ENCODE results near the gene FNDC10.
"Not testable (repeated sequence)": the region's sequence is repeated elsewhere in the genome, so short reads cannot be mapped to it uniquely, and the experiment has no call there.

The FNDC10 gene

DNA sequence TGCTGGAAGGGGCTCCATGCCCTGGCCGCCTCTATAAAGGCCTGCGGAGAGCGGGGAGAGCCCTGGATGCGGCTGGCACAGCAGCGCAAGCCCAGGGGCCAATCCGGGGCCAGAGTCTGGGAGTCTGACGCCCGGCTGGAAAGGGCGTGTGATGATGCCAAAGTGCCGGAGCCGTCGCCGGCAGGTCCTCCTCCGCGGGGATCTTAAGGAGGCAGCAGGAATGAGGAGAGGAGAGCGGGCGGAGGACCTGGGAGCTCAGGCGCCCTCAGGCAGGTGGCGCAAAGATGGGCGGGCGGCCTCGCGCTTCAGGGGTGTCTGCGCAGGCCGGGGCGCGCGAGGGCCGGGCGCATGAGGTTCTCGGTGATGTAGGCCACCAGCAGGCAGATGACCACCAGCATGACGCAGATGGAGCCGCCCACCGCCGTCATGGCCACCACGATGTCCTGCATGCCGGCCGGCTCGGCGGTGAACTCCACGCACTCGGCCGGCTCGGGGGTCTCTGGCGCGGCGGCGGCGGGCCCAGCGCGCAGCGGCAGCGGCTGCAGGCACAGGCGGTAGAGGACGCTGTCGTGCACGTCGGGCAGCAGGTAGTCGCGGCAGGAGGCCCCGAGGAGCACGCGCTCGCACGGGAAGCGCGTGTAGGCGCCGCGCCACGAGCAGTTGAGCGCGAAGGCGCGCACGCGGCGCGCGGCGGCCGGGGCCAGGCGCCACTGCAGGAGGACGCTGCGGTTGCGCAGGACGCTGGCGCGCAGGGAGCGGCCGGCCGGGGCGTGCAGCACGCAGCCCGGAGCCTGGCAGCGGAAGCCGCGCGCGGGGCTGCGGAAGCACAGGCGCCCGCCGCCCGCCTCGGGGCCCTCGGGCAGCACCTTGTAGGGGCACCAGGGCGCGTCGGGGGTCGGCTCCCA is 653 bp downstream of the FNDC10 start:
- peak in 1 of 2 donors; percentile 23 for DNase-seq (ENCODE audit: low read depth in 2 of 2)

DNA sequence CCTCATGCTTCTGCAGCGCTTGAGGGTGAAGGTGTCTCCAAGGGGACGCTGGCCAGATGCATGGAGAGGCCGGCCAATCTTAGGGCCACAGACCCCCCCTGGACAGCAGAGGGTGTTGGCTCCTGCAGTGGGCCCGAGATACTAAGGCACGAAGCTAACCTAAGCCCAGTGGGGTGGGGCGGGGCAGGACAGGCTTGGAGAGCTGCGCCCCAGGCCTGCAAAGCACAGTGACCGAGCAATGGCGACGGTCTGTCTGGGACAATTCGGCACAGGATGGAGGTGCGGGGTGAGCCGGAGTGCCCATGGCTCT is 1.3 kb downstream of the FNDC10 start:
- DNase-seq (ENCODE audit: low read depth in 2 of 2), result no peak

DNA sequence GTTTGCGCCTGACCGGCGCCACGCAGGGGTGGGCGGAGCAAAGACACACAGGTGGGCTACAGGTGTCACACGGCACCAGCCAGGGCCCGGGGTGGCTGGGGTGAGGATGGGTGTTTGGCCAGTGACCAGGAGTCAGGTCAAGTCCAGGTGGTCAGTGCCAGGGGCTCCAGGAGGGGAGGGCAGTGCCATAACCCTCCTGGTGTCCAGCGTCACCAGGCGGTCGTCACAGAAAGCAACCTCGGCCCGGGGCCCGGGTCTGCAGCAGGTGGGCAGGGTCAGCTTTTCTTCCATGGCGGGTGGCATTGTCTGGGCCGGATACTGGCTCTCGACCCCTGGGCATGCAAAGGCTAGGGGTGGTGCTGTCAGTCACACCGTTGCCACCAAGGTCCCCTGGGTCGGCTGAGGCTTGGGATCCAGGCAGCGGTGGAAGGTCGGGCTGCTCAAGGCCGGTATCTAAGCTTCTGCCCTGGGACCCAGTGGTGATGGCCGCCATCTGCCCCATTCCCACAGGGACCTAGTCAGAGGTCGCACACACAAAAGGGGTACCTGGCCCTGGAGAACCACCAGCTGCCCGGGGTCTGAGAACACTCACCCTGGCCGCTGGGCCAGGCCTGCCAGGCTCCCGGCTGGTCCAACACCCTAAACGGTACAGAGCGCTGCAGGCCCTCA is 1.8 kb downstream of the FNDC10 start:
- DNase-seq (ENCODE audit: low read depth in 2 of 2), result no peak

DNA sequence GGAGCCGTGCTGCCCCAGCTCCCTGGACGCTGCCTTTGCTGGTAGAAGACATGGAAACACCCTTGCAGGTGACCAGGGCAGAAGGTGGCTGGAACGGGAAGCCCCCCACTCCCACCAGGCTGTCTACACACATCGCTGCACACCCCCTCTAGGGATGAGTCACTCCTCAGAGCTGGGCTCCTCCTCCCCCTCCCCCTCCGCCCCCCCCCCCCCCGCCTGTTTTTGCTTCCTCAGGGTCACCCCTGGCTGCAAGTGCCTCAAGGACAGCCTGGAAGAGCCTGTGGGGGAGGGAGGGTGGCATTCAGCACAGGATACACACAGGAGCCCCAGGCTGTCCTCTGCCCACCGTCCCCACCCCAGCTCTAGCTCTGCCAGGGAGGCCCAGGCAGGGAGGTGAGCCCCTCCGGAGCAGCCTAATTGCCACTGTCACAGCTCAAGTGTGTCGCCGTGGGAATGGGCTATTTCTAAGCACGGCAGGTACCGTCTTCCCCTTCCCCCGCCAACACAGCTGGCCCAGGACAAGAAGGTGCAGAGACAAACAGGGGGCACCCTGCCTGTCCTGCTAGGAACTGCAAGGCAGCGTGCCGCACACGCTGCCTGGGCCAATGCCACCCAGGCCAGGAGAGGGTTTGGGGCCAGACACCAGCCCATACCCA is 2.5 kb downstream of the FNDC10 start:
- DNase-seq (ENCODE audit: low read depth in 2 of 2), result no peak

DNA sequence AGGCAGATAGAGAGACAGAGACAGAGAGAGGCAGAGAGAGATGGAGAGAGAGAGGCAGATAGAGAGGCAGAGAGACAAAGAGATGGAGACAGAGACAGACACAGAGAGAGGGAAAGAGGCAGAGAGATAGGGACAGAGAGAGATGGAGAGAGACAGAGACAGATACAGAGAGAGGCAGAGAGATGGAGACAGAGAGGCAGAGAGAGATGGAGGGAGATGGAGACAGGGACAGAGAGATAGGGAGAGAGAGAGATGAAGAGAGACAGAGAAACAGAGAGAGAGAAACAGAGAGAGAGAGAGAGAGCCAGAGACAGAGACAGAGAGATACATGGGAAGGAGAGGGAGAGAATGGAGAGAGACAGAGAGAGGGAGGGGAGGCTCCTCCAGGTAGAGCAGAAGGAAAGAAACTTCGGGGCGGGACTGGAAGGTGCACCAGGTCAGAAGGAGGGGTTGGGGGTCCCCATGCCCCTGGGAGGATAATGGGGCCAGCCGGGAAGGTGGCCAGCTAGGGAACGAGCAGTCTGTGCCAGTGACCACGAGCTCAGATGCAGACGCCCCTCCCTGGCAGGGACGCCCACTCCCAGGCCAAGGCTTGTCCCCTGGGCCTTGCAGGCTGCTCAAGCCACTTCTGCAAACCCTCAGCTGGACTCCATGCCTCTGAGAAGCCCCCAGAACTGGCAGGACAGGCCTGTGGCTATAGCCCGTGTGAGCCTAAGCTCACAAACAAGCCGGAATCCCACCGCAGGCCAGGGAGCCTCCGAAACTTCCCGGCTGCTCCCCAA is 3.3 kb downstream of the FNDC10 start:
- no peak for DNase-seq (ENCODE audit: low read depth in 2 of 2)

DNA sequence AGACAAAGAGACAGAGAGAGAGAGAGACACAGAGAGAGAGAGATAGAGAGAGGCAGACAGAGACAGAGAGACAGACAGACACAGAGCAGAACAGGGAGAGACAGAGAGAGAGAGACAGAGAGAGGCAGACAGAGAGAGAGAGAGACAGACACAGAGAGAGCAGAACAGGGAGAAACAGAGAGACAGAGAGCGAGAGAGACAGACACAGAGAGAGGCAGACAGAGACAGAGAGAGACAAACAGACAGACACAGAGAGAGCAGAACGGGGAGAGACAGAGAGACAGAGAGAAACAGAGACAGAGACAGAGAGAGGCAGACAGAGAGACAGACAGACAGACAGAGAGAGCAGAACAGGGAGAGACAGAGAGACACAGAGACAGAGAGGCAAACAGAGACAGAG is 4.6 kb downstream of the FNDC10 start:
- not testable (repeated sequence) for DNase-seq (ENCODE audit: low read depth in 2 of 2)

DNA sequence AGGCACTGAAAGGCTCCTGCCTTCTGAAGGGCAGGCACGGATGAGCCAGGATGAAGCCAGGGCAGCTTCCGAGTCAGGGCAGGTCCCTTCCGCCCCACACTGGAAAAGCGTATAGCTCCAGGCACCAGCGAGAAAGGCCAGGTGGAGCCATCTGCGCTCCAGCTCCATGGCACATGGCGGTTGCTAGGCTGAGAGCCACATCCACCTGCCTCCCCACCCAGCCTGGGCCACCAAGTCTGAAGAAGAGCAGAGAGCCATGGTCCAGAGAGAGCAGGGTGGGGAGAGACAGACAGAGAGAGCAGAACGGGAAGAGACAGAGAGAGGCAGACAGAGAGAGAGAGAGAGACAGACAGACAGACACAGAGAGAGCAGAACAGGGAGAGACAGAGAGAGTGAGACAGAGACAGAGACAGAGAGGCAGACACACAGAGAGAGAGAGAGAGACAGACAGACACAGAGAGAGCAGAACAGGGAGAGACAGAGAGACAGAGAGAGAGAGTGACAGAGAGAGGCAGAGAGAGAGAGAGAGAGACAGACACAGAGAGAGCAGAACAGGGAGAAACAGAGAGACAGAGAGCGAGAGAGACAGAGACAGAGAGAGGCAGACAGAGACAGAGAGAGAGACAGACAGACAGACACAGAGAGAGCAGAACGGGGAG is 5.2 kb downstream of the FNDC10 start:
- no peak for DNase-seq (ENCODE audit: low read depth in 2 of 2)

DNA sequence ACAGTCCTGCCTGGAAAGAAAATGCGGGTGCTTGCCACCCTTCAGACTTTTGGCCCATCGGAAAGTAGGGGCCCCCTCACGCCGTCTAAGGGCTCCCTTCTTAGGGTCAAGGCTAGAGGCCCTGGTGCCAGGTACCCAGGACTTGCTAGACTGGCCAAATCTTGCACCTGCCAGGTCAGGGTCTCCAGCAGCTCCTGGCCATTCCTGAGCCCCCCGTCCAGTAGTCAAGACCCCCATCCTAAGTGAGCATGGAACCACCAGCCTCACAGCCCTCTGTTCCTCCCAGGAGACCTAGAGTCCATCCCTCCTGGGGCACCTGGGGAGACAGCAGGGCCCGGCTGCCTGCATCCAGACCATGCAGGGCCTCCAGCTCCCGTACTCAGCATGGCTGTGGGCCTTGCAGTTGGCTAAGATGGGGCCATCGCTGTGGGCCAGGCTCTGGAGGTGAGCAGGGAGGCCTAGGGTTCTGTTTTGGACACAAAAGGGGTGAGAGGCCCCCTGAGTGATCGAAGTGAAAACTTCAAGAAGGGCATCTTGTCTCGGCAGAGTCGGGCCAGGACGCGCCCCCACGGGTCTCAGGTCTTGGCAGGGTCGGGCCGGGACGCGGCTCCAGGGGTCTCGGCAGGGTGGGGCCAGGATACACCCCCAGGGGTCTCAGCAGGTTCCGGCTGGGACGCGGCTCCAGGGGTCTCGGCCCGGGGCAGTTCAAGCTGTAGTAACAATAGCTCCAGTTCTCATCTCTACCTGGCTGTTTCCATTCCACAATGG is 5.9 kb downstream of the FNDC10 start:
- DNase-seq (ENCODE audit: low read depth in 2 of 2), result no peak

DNA sequence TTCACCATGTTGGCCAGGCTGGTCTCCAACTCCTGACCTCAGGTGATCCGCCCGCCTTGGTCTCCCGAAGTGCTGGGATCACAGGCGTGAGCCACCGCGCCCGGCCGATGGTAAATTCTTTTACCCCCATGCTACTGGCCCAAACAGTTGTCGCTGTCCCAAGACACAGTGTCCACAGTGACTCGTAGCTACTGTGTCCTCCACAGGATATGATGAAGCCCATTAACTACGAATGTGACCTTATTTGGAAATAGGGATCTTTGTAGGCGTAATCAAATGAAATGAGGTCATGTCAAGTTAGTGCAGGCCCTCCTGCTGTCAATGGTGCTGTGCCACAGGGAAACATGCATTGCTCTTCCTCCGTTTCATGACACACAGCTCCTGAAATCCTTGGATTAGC is 8.5 kb downstream of the FNDC10 start:
- DNase-seq (ENCODE audit: low read depth in 2 of 2), result no peak

DNA sequence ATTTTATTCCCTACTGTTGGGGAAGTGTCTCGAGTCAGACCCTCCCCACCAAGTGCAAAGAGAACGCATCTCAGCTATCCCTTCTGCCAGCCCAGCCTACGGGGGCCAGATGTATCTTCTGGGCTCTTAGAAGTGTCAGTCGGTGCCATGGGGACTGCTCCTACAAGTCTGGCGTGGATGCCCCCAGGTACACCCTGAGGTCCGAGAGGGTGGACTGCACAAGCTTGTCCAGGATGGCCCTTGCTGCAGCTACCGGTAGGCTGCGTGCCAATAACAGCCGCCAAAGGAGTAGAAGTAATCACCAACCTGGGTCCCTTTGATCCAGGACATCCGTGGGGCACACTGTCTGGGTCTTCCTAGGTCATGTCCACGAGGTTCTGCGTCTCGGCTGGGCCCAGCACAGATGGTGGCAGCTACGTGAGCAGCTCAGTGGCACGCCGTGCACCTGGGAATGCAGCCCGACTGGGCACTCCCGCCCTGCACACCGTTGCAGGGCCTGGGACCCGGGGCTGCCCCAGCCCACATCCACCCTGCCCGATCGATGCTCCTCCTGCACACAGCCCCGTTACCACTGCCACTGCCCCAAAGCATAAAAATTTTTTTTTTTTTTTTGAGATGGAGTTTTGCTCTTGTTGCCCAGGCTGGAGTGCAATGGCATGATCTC is 16.5 kb downstream of the FNDC10 start:
- DNase-seq (ENCODE audit: low read depth in 2 of 2), result no peak

DNA sequence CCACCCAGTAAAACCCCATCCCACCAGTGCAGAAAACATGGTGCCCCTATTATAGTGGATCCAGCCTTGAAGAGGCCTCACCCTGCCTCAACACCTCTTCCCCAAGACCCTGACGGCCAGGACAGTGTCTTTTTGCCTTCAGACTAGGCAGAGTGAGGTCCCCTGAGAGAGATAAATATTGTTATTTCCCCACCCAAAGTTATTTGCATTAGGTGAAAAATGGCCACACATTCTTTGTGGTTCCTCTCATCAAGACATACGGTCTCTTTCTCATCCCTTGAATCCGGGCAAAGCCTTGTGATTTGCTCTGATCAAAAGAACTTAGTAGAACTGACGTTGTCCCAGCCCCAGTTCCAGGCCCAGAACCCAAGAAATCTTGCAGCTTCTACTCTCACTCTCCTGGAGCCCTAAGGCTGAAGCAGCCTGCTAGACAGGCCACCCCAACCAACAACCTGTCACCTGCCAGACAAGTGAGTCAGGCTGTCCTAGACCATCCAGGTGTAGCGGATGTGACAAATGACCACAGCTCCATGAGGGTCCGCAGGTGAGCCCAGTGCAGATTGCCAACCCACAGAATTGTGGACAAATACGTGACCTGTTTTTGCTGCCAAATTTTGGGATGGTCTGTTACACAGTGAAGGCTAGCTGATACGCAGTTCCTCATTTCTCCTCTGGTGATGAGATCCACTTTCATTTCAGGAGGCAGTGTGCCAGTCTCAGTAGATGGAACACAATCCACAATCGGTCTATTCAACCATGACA is 17.2 kb downstream of the FNDC10 start:
- no peak for DNase-seq (ENCODE audit: low read depth in 2 of 2)

DNA sequence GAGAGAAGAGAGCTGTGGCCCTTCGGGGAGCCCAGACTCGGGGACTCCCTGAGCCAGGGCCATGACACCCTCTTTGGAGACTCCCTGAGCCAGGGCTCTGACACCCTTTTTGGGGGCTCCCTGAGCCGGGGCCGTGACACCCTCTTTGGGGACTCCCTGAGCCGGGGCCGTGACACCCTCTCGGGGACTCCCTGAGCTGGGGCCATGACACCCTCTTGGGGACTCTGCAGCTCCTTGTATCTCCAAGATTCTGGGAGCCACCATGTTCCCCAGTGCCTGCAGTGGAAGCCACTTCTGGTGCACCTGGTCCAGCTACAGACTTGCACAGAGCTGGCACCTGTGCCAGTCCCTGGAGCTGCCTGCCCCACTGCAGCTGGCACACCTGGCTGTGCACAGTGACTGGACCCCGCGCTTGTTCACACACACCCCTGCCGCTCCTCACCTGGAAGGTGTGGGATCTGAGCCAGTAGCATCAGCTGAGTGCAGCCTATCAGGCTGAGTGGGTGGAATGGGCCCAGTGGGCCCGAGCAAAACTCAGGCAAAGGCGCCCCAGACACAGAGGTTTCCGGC is 21.5 kb downstream of the FNDC10 start:
- no peak for DNase-seq (ENCODE audit: low read depth in 2 of 2)

DNA sequence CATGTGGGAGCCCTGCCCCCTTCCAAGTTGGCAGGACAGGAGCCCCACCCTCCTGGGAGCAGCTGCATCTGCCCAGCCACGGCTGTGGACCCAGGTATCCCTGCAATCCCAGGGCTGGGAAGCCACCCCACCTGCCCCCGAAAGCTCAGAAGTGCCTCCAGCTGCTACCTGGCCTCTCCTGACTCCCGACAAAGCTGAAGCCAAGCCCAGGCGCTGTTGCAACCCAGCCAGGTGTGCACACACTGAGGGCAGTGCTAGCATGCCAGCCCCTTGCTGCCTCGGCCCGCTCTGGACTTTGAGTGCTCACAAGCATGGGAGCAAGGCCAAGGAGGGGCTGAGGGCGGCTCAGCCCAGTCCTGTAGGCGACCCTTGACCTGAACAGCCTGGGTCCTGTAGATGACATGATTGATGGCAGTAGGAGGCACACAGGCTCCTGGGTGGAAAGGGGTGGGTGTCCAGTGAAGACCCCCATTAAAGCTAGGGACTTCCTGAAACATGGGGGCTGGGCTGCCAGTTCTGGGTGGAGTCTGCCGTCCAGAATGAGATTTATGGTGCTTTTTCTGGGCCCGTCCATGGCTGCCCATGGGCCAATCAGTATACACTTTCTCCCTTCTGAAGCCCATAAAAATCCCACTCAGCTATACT is 22.4 kb downstream of the FNDC10 start:
- no peak for DNase-seq (ENCODE audit: low read depth in 2 of 2)

DNA sequence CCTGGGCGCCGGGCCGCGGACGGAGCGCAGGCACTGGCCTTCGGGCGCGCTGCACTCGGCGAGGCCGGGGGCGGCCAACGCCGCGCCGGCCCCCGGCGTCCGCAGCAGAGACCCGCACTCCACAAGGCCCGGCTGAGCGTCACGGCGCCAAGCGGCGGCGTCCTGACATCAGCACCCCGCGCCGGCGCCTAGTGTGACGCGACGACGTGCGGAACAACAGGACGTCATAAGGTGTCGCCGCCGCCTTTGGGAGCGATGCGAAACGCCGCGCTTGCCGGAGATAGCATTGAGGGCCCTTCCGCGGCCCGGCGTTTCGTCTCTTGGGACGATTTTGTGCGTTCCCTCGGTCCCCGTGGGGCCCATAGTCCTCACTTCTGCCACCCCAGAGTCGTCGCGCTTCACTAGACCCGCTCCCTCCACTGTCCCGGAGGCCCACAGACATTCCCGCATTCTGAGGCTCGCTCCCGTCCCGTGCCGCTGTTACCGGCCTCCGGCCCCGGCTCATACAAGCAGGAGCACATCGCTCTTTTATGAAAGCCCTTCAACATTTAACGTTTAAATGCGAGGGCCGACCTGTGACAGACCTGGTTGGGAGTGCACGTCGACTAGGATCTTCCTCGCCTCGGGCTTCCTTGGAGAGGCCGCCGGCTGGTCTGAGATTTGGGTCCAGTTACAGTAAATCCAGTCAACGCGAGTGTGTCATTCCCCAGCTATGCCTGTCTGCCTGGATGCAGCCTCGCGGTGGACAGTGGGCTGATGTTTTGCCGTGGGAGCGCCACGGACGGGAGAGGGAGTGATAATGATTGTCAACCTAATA is 25.0 kb downstream of the FNDC10 start, which contains the start of gene SSU72:
Gene SSU72 (minus strand): TSS at position 143 of the 817 bp plus-strand sequence. CDS start 306 bp downstream, outside the sequence.
- DNase-seq (ENCODE audit: low read depth in 2 of 2), result peak; percentile 90 to 93

DNA sequence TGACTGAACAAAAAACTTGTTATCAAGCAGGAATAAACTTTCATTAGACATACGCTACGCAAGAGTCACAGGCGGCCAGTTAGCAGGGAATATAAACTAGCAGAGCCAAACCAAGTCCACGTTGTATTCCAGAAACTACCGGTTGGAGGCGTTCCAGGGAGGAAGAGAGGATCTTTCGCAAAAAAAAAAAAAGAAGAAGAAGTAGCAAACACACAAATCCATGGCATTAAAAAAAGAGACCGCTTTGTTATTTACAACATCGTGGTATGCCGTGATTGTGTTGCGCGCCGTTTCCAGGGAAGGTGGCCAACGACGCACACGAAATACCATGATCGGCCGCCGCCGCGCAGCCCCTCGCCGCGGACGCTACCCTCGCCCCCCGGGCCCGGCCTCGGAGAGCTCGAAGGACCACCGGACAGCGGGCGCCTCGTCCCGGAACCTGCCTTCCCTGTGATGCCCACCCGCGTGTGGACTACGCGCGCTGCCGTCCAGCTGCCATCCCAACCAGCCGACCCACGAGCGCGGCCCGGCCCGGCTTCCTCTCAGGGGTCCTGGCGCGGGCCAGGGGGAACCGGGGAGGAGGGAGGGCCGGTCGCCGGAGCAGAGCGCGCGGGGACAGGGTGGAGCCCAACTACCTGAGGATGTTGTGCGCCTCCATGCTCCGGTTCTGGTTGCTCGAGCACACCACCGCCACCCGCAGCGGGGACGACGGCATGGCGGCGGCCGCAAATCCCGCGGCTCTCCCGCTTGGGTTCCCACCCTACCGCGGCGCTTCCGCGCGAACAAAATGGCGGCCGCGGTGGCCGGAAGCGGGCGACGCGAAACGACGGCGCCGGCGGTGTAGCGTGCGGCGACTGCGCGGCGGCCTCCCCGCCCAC is 25.9 kb downstream of the FNDC10 start:
- DNase-seq (ENCODE audit: low read depth in 2 of 2), result peak; percentile 55 to 56

DNA sequence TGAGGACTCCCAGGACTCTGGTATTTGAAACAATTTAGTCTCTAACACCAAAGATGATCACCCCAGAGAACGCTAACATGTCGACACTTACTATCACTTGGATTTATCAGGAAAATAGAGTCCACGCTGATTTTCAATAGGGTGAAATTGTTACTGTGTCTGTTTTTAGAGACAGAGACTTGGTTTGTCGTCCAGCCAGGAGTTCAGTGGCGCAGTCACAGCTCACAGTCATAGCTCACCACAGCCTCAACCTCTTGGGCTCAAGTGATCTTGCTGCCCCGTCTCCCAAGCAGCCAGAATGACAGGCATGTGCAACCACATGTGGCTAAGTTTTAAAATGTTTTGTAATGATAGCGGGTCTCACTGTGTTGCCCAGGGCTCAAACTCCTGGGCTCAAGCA is 30.6 kb downstream of the FNDC10 start:
- DNase-seq (ENCODE audit: low read depth in 2 of 2), result no peak

DNA sequence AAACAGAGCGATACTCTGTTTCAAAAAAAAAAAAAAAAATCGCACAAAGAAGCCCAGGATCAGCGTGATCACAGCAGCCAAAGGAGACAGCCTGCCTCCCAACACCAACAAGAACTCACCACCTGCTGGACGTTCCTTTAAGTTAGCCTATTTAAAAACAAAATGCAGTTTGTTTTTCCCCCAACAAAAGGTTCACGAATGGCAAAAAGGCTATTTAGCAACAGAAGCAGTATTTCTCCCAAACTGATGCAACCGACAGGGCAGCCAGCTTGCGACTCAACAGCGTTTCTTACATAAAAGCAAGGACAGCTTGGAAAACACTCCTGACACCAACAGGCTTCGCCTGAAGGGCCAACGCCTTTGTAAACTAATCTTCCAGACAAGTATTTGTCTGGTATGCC is 32.0 kb downstream of the FNDC10 start:
- DNase-seq (ENCODE audit: low read depth in 2 of 2), result no peak

All from stimulated activated CD4-positive, alpha-beta T cell treated with anti-CD3 and anti-CD28 coated beads, Interleukin-4, amount 100 ng/mL, for 48 hours (primary cell).